ENCODE data around the gene SLC7A10. TPM values are rescaled to one million over a fixed set of nuclear protein-coding genes. Genes with fewer than 3 reads are reported as not detected.
"Not testable (repeated sequence)": the region's sequence is repeated elsewhere in the genome, so short reads cannot be mapped to it uniquely, and the experiment has no call there.

Gene SLC7A10
- total RNA-seq, 4 donors from 2014 or later = not detected

GRCh38 chr19:33193269-33193864, 32.3 kb downstream of the SLC7A10 start:
- Histone ChIP-seq H3K9me3 (no peaks in the 10 kb centered on the region), H3K27ac (peak overlapping the region in 1 of 4 donors; percentile 62), H3K27me3 (no peaks in the 10 kb centered on the region), H3K4me1 (peaks cover 5 to 12% of the 10 kb centered on the region in 2 donors), H3K36me3 (no peaks in the 10 kb centered on the region), H3K4me3 (peak overlapping the region in 3 of 4 donors; percentile 39 to 45 (median 39))
- no peak for ATAC-seq
- in situ Hi-C loops (cut with MboI; ENCODE audit: low sequenced_read_pairs in 4 of 4) (no loop called here), intact Hi-C loops (cut with DNase I; ENCODE audit: low total_unique reads) (no loop called here)
- TF ChIP-seq POLR2A (IDR thresholded peaks at IDR 0.05) (no peak), CTCF (IDR thresholded peaks at IDR 0.05 in 4 of 5, conservative IDR thresholded peaks at IDR 0.05 in 1 of 5) (no peak)
- no peak for DNase-seq

- Histone ChIP-seq H3K4me1 (peaks cover 5 to 12% of the 10 kb centered on the region in 2 donors), H3K36me3 (no peaks in the 10 kb centered on the region), H3K4me3 (no peak overlapping the region), H3K27me3 (no peaks in the 10 kb centered on the region), H3K27ac (no peak overlapping the region), H3K9me3 (no peaks in the 10 kb centered on the region)
- in situ Hi-C loops (cut with MboI; ENCODE audit: low sequenced_read_pairs in 4 of 4) (no loop called here), intact Hi-C loops (cut with DNase I; ENCODE audit: low total_unique reads) (no loop called here)
- DNase-seq = no peak
- TF ChIP-seq POLR2A (IDR thresholded peaks at IDR 0.05) (no peak), CTCF (IDR thresholded peaks at IDR 0.05 in 4 of 5, conservative IDR thresholded peaks at IDR 0.05 in 1 of 5) (no peak)
- ATAC-seq = no peak
Measured at GRCh38 chr19:33192010-33192409, 33.6 kb downstream of the SLC7A10 start.

GRCh38 chr19:33191501-33191900, 34.1 kb downstream of the SLC7A10 start:
- H3K36me3 ChIP-seq = no peaks in the 10 kb centered on the region
- H3K9me3 ChIP-seq = no peaks in the 10 kb centered on the region
- H3K4me3 ChIP-seq = no peak overlapping the region
- H3K27me3 ChIP-seq = no peaks in the 10 kb centered on the region
- H3K4me1 ChIP-seq = peaks cover 5 to 12% of the 10 kb centered on the region in 2 donors
- no peak overlapping the region for H3K27ac ChIP-seq
- TF ChIP-seq POLR2A (IDR thresholded peaks at IDR 0.05) (no peak), CTCF (IDR thresholded peaks at IDR 0.05 in 4 of 5, conservative IDR thresholded peaks at IDR 0.05 in 1 of 5) (no peak)
- no peak for ATAC-seq
- intact Hi-C loops (cut with DNase I; ENCODE audit: low total_unique reads) (no loop called here), in situ Hi-C loops (cut with MboI; ENCODE audit: low sequenced_read_pairs in 4 of 4) (no loop called here)
- no peak for DNase-seq

- not testable (repeated sequence) for H3K27ac ChIP-seq, ATAC-seq, H3K9me3 ChIP-seq
Measured at GRCh38 chr19:33191092-33191491, 34.6 kb downstream of the SLC7A10 start.

GRCh38 chr19:33189453-33189852, 36.2 kb downstream of the SLC7A10 start:
- Histone ChIP-seq H3K27me3 (no peaks in the 10 kb centered on the region), H3K36me3 (no peaks in the 10 kb centered on the region), H3K4me3 (no peak overlapping the region), H3K27ac (no peak overlapping the region), H3K9me3 (no peaks in the 10 kb centered on the region), H3K4me1 (peaks cover 0 to 1% of the 10 kb centered on the region in 2 donors)
- intact Hi-C loops (cut with DNase I; ENCODE audit: low total_unique reads) (no loop called here), in situ Hi-C loops (cut with MboI; ENCODE audit: low sequenced_read_pairs in 4 of 4) (loop anchor here in 1 of 4 donors (5.0 kb wide), 1 partner anchor 47 kb away; no protein-coding TSS in a partner anchor)
- ATAC-seq = no peak
- no peak for TF ChIP-seq CTCF (IDR thresholded peaks at IDR 0.05 in 4 of 5, conservative IDR thresholded peaks at IDR 0.05 in 1 of 5)
- no peak for TF ChIP-seq POLR2A (IDR thresholded peaks at IDR 0.05)
- no peak for DNase-seq

More at GRCh38 chr19:33191092-33191491, 34.6 kb downstream of the SLC7A10 start:
- H3K27me3 ChIP-seq; in situ Hi-C loops (cut with MboI; ENCODE audit: low sequenced_read_pairs in 4 of 4); H3K4me3 ChIP-seq; DNase-seq; intact Hi-C loops (cut with DNase I; ENCODE audit: low total_unique reads); H3K36me3 ChIP-seq: not testable (repeated sequence)
- peaks cover 5 to 10% of the 10 kb centered on the region in 2 donors for H3K4me1 ChIP-seq
